ENCODE data around the gene CACNB1. TPM values are rescaled to one million over a fixed set of nuclear protein-coding genes. Genes with fewer than 3 reads are reported as not detected.

CACNB1 gene
- total and polyA plus RNA-seq, 2 donors (not counting 1 experiment from before 2014, with no cell fraction given), result 3.8 to 12.4 TPM

GRCh38 chr17:39246274-39246673 is 48.8 kb upstream of the CACNB1 start:
- H3K27me3 ChIP-seq (replicated peaks in 1 of 4; ENCODE audit: control extremely low read depth in 1 of 4, control insufficient read depth in 3 of 4, insufficient read depth in 4 of 4, low read length in 3 of 4), result peaks cover 0 to 4% (median 0%) of the 10 kb centered on the region in 4 experiments
- H3K4me1 Mint-ChIP-seq, result peaks cover 16% of the 10 kb centered on the region
- no peaks in the 10 kb centered on the region for H3K9me3 Mint-ChIP-seq (ENCODE audit: insufficient read depth)
- H3K27me3 Mint-ChIP-seq, result no peaks in the 10 kb centered on the region
- TF ChIP-seq EZH2 (IDR thresholded peaks at IDR 0.05; ENCODE audit: borderline replicate concordance, insufficient read depth, low read depth, low read length, poor library complexity, severe bottlenecking) (no peak), CTCF (IDR thresholded peaks at IDR 0.05) (no peak)
- H3K4me2 ChIP-seq (replicated peaks; ENCODE audit: low read depth, low read length, poor library complexity, severe bottlenecking), result no peak overlapping the region
- H4K20me1 ChIP-seq (ENCODE audit: control insufficient read depth, insufficient read depth, low read length, poor library complexity, severe bottlenecking), result no peaks in the 10 kb centered on the region
- no peaks in the 10 kb centered on the region for H3K36me3 ChIP-seq (replicated peaks in 1 of 2; ENCODE audit: control extremely low read depth in 1 of 2, control insufficient read depth in 1 of 2, extremely low read depth in 1 of 2, insufficient read depth in 2 of 2, low read length in 1 of 2)
- H3K27ac Mint-ChIP-seq, result no peak overlapping the region
- no peaks in the 10 kb centered on the region for H3K79me2 ChIP-seq (ENCODE audit: control insufficient read depth, insufficient read depth, low read length)
- peaks cover 12 to 16% of the 10 kb centered on the region in 2 donors for H3K4me1 ChIP-seq (ENCODE audit: control insufficient read depth in 2 of 2, insufficient read depth in 2 of 2, low read length in 2 of 2)
- intact Hi-C loops (cut with micrococcal nuclease), result no loop called here
- no peak overlapping the region for H2AFZ ChIP-seq (ENCODE audit: insufficient read depth, low read depth, low read length, poor library complexity, severe bottlenecking)
- WGBS (ENCODE audit: insufficient coverage), result 87% methylated on average over 2 of the region's 3 CpGs
- no peak overlapping the region for H3K27ac ChIP-seq (ENCODE audit: low read length in 2 of 2)
- no peaks in the 10 kb centered on the region for H3K9me3 ChIP-seq (ENCODE audit: control extremely low read depth in 1 of 3, control insufficient read depth in 2 of 3, insufficient read depth in 1 of 3, low read length in 2 of 3)
- no peak overlapping the region for H3K4me3 ChIP-seq (ENCODE audit: control extremely low read depth in 1 of 5, extremely low read depth in 1 of 5, insufficient read depth in 1 of 5, low read depth in 2 of 5, low read length in 4 of 5)
- DNase-seq, result no peak
- no peak for ATAC-seq (ENCODE audit: low read depth)
- no peak overlapping the region for H3K9ac ChIP-seq (ENCODE audit: low read length)
- POLR2A ChIA-PET, result interaction anchor here (0.5 to 0.6 kb wide), 2 partner anchors 39 to 142 kb away, joined by 5 to 6 read pairs; no protein-coding TSS in a partner anchor
- CTCF ChIA-PET, result interaction anchor here (1.4 to 21.4 kb wide), 7 partner anchors 8 to 263 kb away, joined by 5 to 707 read pairs (median 30); partner anchors contain the start of gene RPL19
- no peak overlapping the region for H3K4me3 Mint-ChIP-seq

Measured in B cell (primary cell).